Umbilical cord (tissue), 2 donors: Measurements from ENCODE around the gene DIS3L2. TPM values are rescaled to one million over a fixed set of nuclear protein-coding genes. Genes with fewer than 3 reads are reported as not detected.
"Not testable (repeated sequence)": the region's sequence is repeated elsewhere in the genome, so short reads cannot be mapped to it uniquely, and the experiment has no call there.

Source experiments
- DNase-seq: peaks from one replicate; pipeline ENCODE4 v3.0.0-alpha.2; 2015; ENCODE audit warnings: low spot score
- total RNA-seq: library from RNA; depleted of rRNA; stranded (reverse); fragments of >200 nt; gene quantifications from one replicate; pipeline ENCODE4 v1.2.3, GENCODE V29; 2014; ENCODE audit warnings: low replicate concordance; ENCODE audit not compliant: insufficient read depth

DIS3L2 gene
- total RNA-seq, 1 donor from 2014 or later, result 46.0 TPM

GRCh38 chr2:231928481-231928880 lies 33.0 kb upstream of the DIS3L2 start:
- no peak for DNase-seq

GRCh38 chr2:231928901-231929725 lies 32.4 kb upstream of the DIS3L2 start:
- DNase-seq, result no peak

GRCh38 chr2:231929961-231930592 lies 31.4 kb upstream of the DIS3L2 start:
- DNase-seq, result peak; percentile 50

- no peak for DNase-seq
These were observed 30.8 kb upstream of the DIS3L2 start for GRCh38 chr2:231930593-231931281.

GRCh38 chr2:231931481-231931915 lies 30.0 kb upstream of the DIS3L2 start:
- no peak for DNase-seq

- DNase-seq, result no peak
These were observed 28.9 kb upstream of the DIS3L2 start for GRCh38 chr2:231932711-231932970.

GRCh38 chr2:231932985-231933915 lies 28.3 kb upstream of the DIS3L2 start:
- DNase-seq, result no peak

- DNase-seq, result no peak
These were observed 27.6 kb upstream of the DIS3L2 start for GRCh38 chr2:231933916-231934401.

GRCh38 chr2:231934441-231935206 lies 26.9 kb upstream of the DIS3L2 start:
- no peak for DNase-seq

- peak; percentile 90 for DNase-seq
These were observed 26.3 kb upstream of the DIS3L2 start for GRCh38 chr2:231935207-231935524.

GRCh38 chr2:231935815-231936214 lies 25.7 kb upstream of the DIS3L2 start:
- no peak for DNase-seq

- no peak for DNase-seq
These were observed 25.0 kb upstream of the DIS3L2 start for GRCh38 chr2:231936491-231936890.

- DNase-seq, result no peak
These were observed 24.5 kb upstream of the DIS3L2 start for GRCh38 chr2:231937057-231937456.

- DNase-seq, result no peak
These were observed 22.5 kb upstream of the DIS3L2 start for GRCh38 chr2:231939022-231939421.

- DNase-seq, result no peak
These were observed 20.7 kb upstream of the DIS3L2 start for GRCh38 chr2:231940795-231941194.

- DNase-seq, result no peak
These were observed 19.8 kb upstream of the DIS3L2 start for GRCh38 chr2:231941673-231942072.

- DNase-seq, result no peak
These were observed 19.3 kb upstream of the DIS3L2 start for GRCh38 chr2:231942180-231942579.

GRCh38 chr2:231946241-231946814 lies 15.2 kb upstream of the DIS3L2 start:
- DNase-seq, result no peak

GRCh38 chr2:231947112-231947511 lies 14.4 kb upstream of the DIS3L2 start:
- not testable (repeated sequence) for DNase-seq

- no peak for DNase-seq
These were observed 13.8 kb upstream of the DIS3L2 start for GRCh38 chr2:231947694-231948093.
